ENCODE data around the gene CORIN.
"Not testable (repeated sequence)": the region's sequence is repeated elsewhere in the genome, so short reads cannot be mapped to it uniquely, and the experiment has no call there.

CORIN gene

DNA sequence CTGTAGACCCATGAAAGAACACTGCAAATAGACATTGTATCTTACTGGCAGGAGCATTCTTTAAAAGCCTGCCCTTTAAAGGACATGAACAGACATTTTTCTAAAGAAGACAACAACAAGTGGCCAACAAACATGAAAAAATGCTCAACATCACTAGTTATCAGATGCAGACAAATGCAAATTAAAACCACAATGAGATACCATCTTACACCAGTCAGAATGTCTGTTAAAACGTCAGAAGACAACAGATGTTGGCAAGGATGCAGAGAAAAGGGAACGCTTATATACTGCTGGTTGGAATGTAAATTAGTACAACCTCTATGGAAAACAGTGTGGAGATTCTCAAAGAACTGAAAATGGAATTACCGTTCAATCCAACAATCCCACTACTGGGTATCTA lies 275.6 kb downstream of the CORIN start:
- no peak for DNase-seq (ENCODE audit: low read depth)

DNA sequence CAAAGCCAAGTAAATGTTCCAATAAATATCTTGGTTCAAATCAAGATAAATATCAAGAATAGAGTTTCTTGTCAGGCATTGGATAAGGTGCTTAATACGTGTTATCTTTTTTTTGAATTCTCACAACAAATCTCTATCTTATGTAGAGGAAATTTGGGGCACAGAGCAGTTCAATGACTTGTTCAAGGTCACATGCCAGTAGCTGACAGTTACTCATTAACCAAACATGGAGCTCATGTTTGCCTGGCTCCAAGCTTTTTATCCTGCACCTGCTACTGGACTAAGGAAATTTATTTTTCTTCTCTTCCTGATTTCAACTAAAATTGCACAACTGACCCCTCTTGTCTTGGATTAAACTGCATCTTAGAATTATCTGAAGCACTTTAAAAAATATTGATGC lies 276.5 kb downstream of the CORIN start:
- DNase-seq (ENCODE audit: low read depth): no peak

DNA sequence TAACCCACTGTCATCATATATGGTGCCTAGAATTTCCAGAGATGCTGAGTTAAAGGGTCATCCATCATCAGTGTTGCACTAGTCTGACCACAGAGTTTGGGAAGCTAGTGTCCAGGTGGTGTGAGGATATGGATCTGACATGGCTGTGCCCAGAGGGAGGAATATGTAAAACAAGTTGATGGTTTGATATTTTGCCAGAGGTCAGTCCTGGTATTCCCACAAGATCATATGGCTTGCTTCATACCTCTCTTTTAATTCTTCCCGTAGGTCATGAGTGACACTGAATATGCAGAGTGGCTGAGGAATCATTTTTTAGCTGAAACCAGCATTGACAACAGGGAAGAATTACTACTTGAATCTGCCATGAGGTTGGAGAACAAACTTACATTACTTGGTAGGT lies 277.2 kb downstream of the CORIN start:
- no peak for DNase-seq (ENCODE audit: low read depth)

- DNase-seq (ENCODE audit: low read depth): no peak
Measured at GRCh38 chr4:47557255-47557654, 280.6 kb downstream of the CORIN start.

GRCh38 chr4:47555920-47556319 lies 281.9 kb downstream of the CORIN start:
- not testable (repeated sequence) for DNase-seq (ENCODE audit: low read depth)

DNA sequence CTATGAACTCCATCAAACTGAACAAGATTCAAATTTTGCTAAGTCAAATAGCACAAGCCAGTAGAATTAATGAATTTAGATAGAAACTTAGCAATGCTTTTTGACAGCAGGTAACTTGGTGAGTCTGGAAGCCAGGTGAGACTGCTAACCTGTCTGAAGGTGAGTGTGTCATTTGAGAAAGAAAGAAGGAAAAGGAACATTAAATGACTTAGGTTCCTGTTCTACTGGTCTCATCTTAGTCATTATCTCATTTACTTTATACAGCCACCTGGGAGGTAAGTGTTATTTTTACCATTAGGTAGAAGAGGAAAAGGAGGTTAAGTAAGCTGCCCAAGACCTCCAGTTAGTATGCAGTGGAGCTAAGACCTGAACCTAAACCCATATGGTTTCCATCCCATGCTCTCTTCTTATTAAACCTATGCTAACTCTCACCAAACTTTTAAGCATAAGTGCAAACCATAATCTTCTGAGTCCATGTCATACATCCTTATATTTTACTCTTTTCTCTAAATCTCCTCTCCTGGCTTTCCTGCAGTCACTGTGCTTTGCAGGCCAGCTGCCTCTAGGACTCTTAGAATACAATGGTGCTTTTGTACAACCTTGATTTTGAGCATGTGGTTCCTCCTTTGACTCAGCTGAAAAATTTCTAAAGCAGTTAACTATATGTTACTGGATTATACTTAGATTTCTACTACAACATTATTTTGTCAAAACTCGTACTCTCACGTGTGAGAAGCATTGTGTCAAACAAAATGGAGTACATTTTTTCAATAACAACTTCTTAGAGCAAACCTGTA lies 284.3 kb downstream of the CORIN start:
- DNase-seq (ENCODE audit: low read depth): no peak

GRCh38 chr4:47551682-47552081 lies 286.2 kb downstream of the CORIN start:
- DNase-seq (ENCODE audit: low read depth): no peak

GRCh38 chr4:47550899-47551548 lies 286.8 kb downstream of the CORIN start:
- no peak for DNase-seq (ENCODE audit: low read depth)

- not testable (repeated sequence) for DNase-seq (ENCODE audit: low read depth)
Measured at GRCh38 chr4:47550357-47550756, 287.5 kb downstream of the CORIN start.
